ENCODE data around the gene LURAP1L.
A peak's percentile ranks its signal among the peaks of the same experiment; 100 is the strongest.

Gene LURAP1L, protein sequence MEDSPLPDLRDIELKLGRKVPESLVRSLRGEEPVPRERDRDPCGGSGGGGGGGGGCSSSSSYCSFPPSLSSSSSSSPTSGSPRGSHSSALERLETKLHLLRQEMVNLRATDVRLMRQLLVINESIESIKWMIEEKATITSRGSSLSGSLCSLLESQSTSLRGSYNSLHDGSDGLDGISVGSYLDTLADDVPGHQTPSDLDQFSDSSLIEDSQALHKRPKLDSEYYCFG

GRCh38 chr9:12774861-12775678 is at the start of gene LURAP1L:
LURAP1L (plus strand) TSS chr9:12775020; CDS start chr9:12775716, 696 bp downstream.
- Histone ChIP-seq H3K27me3 (ENCODE audit: insufficient read depth, poor library complexity, severe bottlenecking) (no peaks in the 10 kb centered on the region), H3K27ac (ENCODE audit: poor library complexity, severe bottlenecking) (peak within 1 kb of the TSS; percentile 25), H3K9me3 (ENCODE audit: severe bottlenecking) (no peaks in the 10 kb centered on the region), H3K4me1 (ENCODE audit: insufficient read depth, poor library complexity, severe bottlenecking) (peaks cover 15% of the 10 kb centered on the region), H3K4me3 (ENCODE audit: severe bottlenecking) (peak within 1 kb of the TSS; percentile 63), H3K36me3 (ENCODE audit: low read depth) (0 out of 2 replicates have a peak, but pooled peaks cover 7% of the 10 kb centered on the region)
- no peak for TF ChIP-seq CTCF (IDR thresholded peaks at IDR 0.05; ENCODE audit: poor library complexity, severe bottlenecking)
- no peak for DNase-seq (ENCODE audit: low spot score)
- peak; percentile 66 for ATAC-seq (ENCODE audit: low read depth)

GRCh38 chr9:12726795-12727194 is 48.0 kb upstream of the LURAP1L start:
- peaks cover 4% of the 10 kb centered on the region for H3K4me1 ChIP-seq (ENCODE audit: insufficient read depth, poor library complexity, severe bottlenecking)
- H3K9me3 ChIP-seq (ENCODE audit: severe bottlenecking), result no peaks in the 10 kb centered on the region
- H3K36me3 ChIP-seq (ENCODE audit: low read depth), result no peaks in the 10 kb centered on the region
- H3K4me3 ChIP-seq (ENCODE audit: severe bottlenecking), result no peak overlapping the region
- DNase-seq (ENCODE audit: low spot score) (no peak), ATAC-seq (ENCODE audit: low read depth) (no peak)
- no peak overlapping the region for H3K27ac ChIP-seq (ENCODE audit: poor library complexity, severe bottlenecking)
- no peak for TF ChIP-seq CTCF (IDR thresholded peaks at IDR 0.05; ENCODE audit: poor library complexity, severe bottlenecking)
- H3K27me3 ChIP-seq (ENCODE audit: insufficient read depth, poor library complexity, severe bottlenecking), result no peaks in the 10 kb centered on the region

GRCh38 chr9:12730198-12730597 is 44.6 kb upstream of the LURAP1L start:
- no peaks in the 10 kb centered on the region for H3K36me3 ChIP-seq (ENCODE audit: low read depth)
- no peaks in the 10 kb centered on the region for H3K9me3 ChIP-seq (ENCODE audit: severe bottlenecking)
- H3K4me1 ChIP-seq (ENCODE audit: insufficient read depth, poor library complexity, severe bottlenecking), result no peaks in the 10 kb centered on the region
- H3K4me3 ChIP-seq (ENCODE audit: severe bottlenecking), result no peak overlapping the region
- DNase-seq (ENCODE audit: low spot score), result no peak
- TF ChIP-seq CTCF (IDR thresholded peaks at IDR 0.05; ENCODE audit: poor library complexity, severe bottlenecking), result no peak
- ATAC-seq (ENCODE audit: low read depth), result no peak
- H3K27ac ChIP-seq (ENCODE audit: poor library complexity, severe bottlenecking), result no peak overlapping the region
- no peaks in the 10 kb centered on the region for H3K27me3 ChIP-seq (ENCODE audit: insufficient read depth, poor library complexity, severe bottlenecking)

- ATAC-seq (ENCODE audit: low read depth) (no peak), DNase-seq (ENCODE audit: low spot score) (no peak)
- Histone ChIP-seq H3K27me3 (ENCODE audit: insufficient read depth, poor library complexity, severe bottlenecking) (no peaks in the 10 kb centered on the region), H3K27ac (ENCODE audit: poor library complexity, severe bottlenecking) (no peak overlapping the region), H3K9me3 (ENCODE audit: severe bottlenecking) (no peaks in the 10 kb centered on the region), H3K4me1 (ENCODE audit: insufficient read depth, poor library complexity, severe bottlenecking) (no peaks in the 10 kb centered on the region), H3K4me3 (ENCODE audit: severe bottlenecking) (no peak overlapping the region), H3K36me3 (ENCODE audit: low read depth) (no peaks in the 10 kb centered on the region)
- no peak for TF ChIP-seq CTCF (IDR thresholded peaks at IDR 0.05; ENCODE audit: poor library complexity, severe bottlenecking)
Observed at GRCh38 chr9:12730927-12731326, 43.9 kb upstream of the LURAP1L start.

DNA sequence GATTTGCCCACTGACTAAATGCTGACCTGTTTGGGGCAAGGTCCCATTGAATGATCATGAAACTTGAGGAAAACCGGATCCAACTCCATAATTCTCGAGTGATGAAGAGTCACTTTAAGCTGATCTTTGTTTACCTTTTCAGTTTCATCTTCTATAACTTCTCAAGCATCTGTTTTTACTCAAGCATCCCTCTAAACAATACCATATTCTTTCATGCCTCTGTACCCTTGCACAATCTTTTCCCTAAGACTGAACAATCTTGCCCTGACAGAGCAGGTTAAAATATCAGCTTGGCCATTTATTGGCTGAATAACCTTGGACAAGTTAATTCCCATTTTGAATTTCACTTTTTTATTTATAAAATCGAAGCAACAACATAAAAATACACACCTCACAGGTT is 41.8 kb upstream of the LURAP1L start:
- DNase-seq (ENCODE audit: low spot score) (no peak), ATAC-seq (ENCODE audit: low read depth) (no peak)
- no peak overlapping the region for H3K4me3 ChIP-seq (ENCODE audit: severe bottlenecking)
- no peak overlapping the region for H3K27ac ChIP-seq (ENCODE audit: poor library complexity, severe bottlenecking)
- H3K27me3 ChIP-seq (ENCODE audit: insufficient read depth, poor library complexity, severe bottlenecking), result no peaks in the 10 kb centered on the region
- TF ChIP-seq CTCF (IDR thresholded peaks at IDR 0.05; ENCODE audit: poor library complexity, severe bottlenecking), result no peak
- H3K9me3 ChIP-seq (ENCODE audit: severe bottlenecking), result no peaks in the 10 kb centered on the region
- H3K36me3 ChIP-seq (ENCODE audit: low read depth), result no peaks in the 10 kb centered on the region
- no peaks in the 10 kb centered on the region for H3K4me1 ChIP-seq (ENCODE audit: insufficient read depth, poor library complexity, severe bottlenecking)

Measured in RWPE2 (cell line).